NCI-H1436 (cell line): ENCODE measurements around the gene VPS51.

Experiments
- DNase-seq: peaks from one replicate; lab custom pipeline; 2025; lab: John Stamatoyannopoulos, UW

The VPS51 gene

GRCh38 chr11:65095974-65096806 is at the start of gene VPS51:
TSS of gene VPS51 (plus strand) at chr11:65096214. CDS start at chr11:65096251, 37 bp downstream.
- peak; percentile 86 for DNase-seq

GRCh38 chr11:65047581-65048422 is 48.2 kb upstream of the VPS51 start:
- DNase-seq, result no peak

- no peak for DNase-seq
Measured at GRCh38 chr11:65051398-65051858, 44.6 kb upstream of the VPS51 start.

- DNase-seq, result no peak
Measured at GRCh38 chr11:65053827-65054508, 42.0 kb upstream of the VPS51 start.

GRCh38 chr11:65055538-65055937 is 40.5 kb upstream of the VPS51 start:
- DNase-seq, result no peak

GRCh38 chr11:65056999-65057398 is 39.0 kb upstream of the VPS51 start:
- DNase-seq, result no peak

- DNase-seq, result no peak
Measured at GRCh38 chr11:65057526-65057925, 38.5 kb upstream of the VPS51 start.

GRCh38 chr11:65058012-65058411 is 38.0 kb upstream of the VPS51 start:
- no peak for DNase-seq

GRCh38 chr11:65058419-65059054 is 37.5 kb upstream of the VPS51 start, which contains the start of gene NAALADL1:
TSS of gene NAALADL1 (minus strand) at chr11:65058553. CDS start at chr11:65058521, 32 bp downstream.
- no peak for DNase-seq

GRCh38 chr11:65059523-65059922 is 36.5 kb upstream of the VPS51 start:
- no peak for DNase-seq

- no peak for DNase-seq
Measured at GRCh38 chr11:65059959-65060824, 35.8 kb upstream of the VPS51 start.

GRCh38 chr11:65060913-65061408 is 35.1 kb upstream of the VPS51 start:
- DNase-seq, result no peak

GRCh38 chr11:65063532-65063931 is 32.5 kb upstream of the VPS51 start:
- no peak for DNase-seq

GRCh38 chr11:65064847-65065240 is 31.2 kb upstream of the VPS51 start:
- no peak for DNase-seq

- no peak for DNase-seq
Measured at GRCh38 chr11:65065851-65066250, 30.2 kb upstream of the VPS51 start.

GRCh38 chr11:65066315-65066714 is 29.7 kb upstream of the VPS51 start:
- DNase-seq, result no peak

GRCh38 chr11:65066805-65067291 is 29.2 kb upstream of the VPS51 start:
- DNase-seq, result peak; percentile 90

GRCh38 chr11:65067446-65067845 is 28.6 kb upstream of the VPS51 start:
- no peak for DNase-seq

GRCh38 chr11:65069217-65069616 is 26.8 kb upstream of the VPS51 start:
- DNase-seq, result no peak

GRCh38 chr11:65071907-65072630 is 23.9 kb upstream of the VPS51 start:
- no peak for DNase-seq
